Hematopoietic multipotent progenitor cell treated with erythropoietin and hydrocortisone succinate and interleukin-3 and kit ligand, for 8 days (in vitro differentiated cells): Measurements from ENCODE around the gene PPP1R27.

Experiments
- DNase-seq: peaks from one replicate; pipeline ENCODE4 v3.0.0-alpha.2; 2015

The PPP1R27 gene

GRCh38 chr17:81803728-81804558 is 30.9 kb downstream of the PPP1R27 start, which contains the start of gene GCGR:
GCGR (plus strand) TSS chr17:81804150; CDS start chr17:81809019, 4,869 bp downstream.
- DNase-seq, result no peak

DNA sequence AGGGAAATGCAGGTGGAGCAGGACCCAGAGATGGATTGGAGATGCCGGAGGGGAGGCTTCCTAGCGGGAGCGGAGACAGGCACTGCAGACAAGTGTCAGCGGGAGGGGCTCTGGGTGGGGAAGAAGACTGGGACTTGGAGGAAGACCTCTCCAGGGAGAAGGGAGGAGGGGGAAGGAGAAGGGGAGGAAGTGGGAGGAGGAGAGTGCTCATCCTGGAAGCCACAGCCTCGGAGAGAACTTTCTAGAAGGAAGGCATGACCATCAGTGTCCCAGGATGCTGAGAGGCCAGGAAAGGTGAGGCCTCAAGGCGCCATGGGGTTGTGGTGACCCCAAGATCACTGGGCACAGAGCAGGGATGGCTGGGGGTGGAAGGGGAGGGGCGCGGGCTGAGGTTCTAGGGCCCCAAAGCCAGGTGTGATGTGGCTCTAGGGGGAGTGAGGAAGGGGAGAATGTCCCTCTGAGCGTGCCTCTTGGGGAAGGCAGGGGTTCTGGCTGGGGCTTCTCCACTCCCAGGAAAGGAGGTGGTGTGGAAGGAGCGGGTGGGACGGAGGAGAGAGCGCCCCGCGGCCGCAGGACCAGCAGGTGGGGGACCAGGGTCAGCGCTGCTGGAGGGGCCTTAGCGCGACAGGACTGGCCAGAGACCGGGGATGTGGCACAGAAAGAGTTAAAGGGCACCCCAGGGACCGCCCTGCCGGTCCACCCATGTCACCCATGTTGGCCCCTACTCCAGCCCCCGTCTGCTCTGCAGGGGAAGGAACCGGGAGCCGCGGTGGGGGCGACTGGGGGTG is 31.8 kb downstream of the PPP1R27 start:
- DNase-seq, result no peak

GRCh38 chr17:81802048-81802758 is 32.6 kb downstream of the PPP1R27 start:
- no peak for DNase-seq

DNA sequence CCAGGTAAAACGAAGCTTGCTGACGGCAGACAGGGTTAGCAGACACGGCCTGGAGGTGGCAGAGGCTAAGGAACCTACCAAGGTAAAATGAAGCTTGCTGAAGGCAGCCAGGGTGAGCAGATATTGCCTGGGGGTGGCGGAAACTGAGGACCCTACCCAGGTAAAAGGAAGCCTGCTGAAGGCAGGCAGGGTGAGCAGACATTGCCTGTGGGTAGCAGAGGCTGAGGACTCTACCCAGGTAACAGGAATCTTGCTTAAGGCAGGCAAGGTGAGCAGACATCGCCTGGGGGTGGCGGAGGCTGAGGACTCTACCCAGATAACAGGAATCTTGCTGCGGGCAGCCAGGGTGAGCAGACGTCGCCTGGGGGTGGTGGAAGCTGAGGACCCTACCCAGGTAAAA is 33.5 kb downstream of the PPP1R27 start:
- no peak for DNase-seq

DNA sequence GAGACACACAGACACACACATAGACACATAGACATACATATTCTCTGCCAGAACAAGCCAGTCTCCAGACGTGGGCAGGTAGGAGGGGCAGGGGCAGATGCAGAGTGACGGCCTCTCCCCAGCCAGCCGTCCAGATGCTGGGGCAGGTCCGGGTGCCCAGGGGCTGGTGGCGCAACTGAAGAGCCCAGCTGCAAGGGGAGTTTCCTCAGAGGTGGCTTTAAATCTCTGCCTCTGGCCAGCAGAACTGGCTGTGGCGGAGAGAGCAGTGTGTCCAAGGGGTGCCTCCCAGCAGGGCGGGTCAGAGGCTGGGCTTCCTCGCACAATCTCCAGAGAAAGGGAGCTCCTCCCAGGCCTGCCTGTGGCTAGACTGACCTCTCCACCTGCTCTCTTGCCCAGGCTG is 40.3 kb downstream of the PPP1R27 start:
- no peak for DNase-seq

DNA sequence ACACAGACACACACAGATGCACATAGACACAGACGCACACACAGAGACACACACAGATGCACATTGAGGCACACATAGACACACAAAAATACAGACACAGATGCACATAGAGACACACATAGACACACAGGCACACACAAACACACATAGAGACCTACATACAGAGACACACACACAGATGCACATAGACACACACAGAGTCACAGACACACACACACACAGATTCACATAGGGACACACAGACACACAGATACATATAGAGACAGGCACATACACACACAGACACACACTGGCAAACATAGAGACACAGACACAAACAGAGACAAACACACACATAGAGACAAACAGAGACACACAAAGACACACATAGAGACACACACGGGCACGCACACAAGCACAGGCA is 40.8 kb downstream of the PPP1R27 start:
- DNase-seq, result no peak

DNA sequence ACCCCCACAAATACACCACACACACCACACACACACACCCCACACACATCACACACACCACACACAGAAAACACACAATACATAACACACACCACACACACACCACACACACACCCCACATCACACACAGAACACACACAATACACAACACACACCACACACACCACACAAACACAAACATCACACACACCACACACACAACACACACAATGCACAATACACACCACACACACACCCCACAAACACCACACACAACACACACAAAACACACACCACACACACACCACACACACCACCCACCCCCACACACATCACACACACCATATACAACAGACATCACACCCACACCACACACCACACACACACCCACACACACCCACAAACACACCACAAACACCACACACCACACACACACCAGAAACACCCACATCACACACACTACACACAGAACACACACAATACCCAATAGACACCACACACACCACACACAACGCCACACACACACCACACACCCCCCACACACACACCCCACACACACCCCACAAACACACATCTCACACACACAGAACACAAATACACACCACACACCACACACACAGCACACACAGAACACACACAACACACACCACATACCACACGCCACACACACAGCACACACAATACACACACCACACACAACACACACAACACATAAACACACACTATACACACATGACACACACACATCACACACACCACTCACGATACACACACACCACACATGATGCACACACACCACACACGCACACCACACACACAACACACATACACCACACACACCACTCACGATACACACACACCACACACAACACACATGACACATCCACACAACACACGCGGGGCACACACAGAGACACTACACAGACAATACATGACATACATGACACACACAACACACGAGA is 41.9 kb downstream of the PPP1R27 start:
- DNase-seq, result no peak
